ENCODE results near the gene ZBTB49.

The ZBTB49 gene

DNA sequence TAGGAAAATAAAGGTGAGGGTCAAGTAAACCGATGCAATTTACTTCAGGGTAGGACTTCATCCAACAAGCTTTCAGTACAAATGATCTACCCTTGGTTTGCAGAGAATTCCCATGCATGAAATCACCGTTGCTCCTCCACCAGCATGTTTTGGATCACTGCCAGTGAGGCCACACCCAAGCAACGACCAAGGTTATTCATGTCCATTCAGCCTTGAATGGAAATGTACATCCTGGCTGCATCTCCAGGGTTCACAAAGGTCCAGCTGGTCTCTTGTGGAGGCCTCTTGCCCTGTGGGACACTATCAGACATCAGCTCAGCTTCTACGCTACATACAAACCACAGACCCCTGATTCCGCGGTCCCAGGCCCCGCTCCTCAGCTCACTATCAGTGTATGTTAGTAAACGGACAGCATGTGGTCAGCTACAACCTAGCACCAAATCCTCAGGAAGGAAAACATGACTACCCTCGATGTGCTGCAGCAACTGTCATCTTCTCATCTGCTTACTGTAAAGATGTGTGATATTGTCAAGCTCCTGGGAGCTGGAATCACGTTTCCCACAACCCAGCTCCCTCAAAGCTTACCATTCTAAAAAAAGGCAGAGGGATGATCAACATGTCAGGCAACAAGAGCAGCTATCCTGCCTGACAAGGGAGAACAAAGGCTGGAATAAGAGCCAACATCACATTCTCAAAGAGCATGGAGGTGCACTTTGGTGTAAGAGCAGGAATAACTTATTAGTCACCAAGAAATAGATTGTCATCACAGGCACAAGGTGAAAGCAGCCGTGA is 5.0 kb upstream of the ZBTB49 start:
- DNase-seq: no peak

DNA sequence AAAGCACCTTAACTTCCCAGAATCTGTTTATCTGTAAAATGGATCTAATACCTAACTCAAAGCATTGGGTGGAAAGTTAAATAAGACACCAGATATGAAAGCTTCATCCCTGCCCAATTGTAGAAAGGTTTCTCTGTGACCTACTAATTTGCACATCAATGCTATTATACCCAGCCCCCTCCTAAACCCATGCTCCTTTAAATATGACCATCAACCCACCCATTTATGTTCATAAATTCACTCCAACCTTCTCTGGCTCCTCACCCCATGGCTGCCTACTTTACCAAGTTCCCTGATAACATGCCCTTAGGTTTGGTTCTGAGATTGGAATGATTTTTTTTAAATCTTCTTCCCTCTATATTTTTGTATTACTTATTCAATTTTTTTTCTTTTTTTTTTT is 2.0 kb upstream of the ZBTB49 start:
- no peak for DNase-seq

DNA sequence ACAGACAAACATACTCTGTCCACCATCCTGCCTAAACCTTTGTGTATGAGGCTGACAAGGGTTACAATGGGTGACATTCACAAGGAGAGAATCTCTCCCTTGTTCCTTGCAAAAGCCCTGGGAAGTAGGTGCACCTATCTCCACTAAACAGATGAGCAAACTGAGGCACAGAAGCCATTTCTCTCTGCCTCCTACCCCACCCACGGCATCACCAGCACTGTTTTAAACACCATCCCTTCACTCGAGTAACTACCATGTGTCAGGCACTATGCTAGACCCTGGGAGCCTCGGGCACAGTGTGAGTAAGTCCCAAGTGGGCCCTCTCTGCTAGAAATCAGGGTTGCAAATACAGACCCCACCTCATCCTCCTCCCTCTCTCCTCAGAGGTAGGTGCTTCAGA is 996 bp upstream of the ZBTB49 start:
- DNase-seq: no peak

DNA sequence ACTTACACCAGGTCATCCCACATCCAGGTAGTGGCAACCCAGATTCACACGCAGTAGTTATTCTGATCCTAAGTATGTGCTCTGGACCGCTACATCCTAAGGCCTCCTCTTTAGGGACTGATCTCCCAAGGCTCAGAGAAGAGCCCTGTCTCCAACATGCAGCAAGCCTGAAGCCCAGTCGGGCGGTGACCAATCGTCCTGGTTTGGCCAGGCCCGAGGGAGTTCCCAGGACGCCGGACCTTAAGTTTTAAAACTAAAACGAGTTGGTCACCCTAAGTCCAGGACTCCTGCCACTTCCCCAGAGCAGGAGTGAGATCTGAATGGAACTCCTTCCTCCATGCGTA is 482 bp upstream of the ZBTB49 start:
- DNase-seq: no peak

DNA sequence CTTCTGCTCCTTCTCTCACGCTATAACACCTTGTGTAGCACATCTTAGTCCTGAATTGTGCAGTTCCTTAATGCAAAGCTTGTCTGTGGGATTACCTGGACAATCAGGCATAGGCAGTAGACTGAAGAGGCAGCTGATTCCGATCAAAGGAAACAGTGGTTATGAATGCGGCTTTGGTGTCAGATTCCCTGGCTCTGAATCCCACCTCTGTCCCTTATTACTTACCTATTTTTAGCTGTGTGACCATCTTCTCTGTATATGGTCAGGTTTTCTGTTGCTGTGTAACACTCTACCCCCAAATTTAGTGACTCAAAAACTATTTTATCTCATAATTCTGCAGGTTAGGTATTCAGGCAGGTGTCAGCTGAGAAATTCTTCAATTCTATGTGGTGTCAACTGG is 3.2 kb downstream of the ZBTB49 start:
- DNase-seq: no peak

DNA sequence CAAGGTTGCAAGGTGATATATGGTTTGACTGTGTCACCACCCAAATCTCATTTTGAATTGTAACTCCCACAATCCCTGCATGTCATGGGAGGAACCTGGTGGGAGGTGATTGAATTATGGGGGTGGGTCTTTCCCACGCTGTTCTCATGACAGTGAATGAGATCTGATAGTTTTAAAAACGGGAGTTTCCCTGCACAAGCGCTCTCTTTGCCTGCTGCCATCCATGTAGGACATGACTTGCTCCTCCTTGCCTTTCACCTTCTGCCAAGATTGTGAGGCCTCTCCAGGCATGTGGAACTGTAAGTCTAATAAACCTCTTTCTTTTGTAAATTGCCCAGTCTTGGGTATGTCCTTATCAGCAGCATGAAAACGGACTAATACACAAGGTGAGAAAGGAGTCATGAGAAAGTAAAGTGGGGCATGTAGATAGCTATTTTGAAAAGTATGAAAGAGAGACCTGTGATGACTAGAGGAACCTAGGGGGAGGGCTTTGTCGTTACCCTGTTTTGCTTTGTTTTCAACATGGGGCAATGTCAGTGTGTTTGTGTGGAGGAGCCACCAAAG is 6.3 kb downstream of the ZBTB49 start:
- no peak for DNase-seq

DNA sequence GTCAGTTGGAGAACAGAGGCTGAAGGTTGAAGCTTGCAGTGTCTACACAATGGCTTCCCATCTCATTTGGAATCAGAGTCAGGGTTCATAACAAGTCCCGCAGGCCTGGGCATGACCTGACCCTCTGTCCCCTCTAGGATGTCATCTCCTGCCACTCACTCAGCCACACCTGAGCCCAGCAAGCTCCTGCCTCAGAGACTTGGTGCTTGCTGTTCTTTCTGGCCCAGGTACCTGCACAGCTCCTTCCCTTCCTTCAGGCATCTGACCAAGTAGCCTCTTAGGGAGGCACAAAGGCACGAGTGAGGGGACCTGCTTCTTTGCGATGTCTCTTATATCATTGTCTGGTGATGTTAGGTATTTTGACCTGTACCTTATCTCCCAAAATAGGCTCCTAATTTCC is 9.0 kb downstream of the ZBTB49 start:
- DNase-seq: no peak

DNA sequence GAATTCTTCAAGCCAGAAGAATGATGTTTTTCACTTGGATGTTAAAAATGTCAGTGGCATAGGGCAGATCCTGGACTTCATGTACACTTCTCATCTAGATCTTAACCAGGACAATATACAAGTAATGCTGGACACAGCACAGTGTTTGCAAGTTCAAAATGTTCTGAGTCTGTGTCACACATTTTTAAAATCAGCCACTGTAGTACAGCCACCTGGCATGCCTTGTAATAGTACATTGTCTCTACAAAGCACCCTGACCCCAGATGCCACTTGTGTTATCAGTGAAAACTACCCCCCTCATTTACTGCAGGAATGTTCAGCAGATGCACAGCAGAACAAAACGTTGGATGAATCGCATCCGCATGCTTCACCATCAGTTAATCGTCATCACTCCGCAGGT is 11.9 kb downstream of the ZBTB49 start:
- DNase-seq: no peak

DNA sequence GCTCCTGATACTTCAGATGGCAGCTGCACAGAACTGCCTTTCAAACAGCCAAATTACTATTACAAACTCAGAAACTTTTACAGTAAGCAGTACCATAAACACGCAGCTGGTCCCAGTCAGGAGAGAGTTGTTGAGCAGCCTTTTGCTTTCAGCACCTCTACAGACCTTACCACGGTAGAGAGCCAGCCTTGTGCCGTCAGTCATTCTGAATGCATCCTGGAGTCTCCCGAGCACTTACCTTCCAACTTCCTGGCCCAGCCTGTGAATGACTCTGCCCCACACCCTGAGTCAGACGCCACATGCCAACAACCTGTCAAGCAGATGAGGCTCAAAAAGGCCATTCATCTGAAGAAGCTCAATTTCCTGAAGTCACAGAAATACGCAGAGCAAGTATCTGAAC is 12.4 kb downstream of the ZBTB49 start:
- no peak for DNase-seq

DNA sequence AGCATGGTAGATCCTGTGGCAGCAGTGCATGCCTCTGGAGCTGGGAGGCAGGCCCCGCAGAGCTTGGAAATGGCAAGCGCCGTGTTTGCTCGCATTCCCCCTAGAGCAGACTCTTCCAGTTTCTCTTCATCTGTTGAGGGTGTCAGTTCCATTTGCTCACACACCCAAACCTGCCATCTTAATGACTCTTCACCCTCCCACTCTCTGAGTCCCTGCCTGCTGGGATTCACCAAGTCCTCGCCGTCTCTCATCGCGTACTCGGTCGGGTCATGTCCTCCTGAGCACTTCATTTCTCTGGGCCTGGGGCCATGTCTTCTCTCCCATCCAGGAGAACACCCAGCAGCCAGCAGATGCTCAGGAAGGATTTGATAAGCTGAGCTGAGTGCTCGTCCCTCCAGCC is 16.9 kb downstream of the ZBTB49 start:
- no peak for DNase-seq

DNA sequence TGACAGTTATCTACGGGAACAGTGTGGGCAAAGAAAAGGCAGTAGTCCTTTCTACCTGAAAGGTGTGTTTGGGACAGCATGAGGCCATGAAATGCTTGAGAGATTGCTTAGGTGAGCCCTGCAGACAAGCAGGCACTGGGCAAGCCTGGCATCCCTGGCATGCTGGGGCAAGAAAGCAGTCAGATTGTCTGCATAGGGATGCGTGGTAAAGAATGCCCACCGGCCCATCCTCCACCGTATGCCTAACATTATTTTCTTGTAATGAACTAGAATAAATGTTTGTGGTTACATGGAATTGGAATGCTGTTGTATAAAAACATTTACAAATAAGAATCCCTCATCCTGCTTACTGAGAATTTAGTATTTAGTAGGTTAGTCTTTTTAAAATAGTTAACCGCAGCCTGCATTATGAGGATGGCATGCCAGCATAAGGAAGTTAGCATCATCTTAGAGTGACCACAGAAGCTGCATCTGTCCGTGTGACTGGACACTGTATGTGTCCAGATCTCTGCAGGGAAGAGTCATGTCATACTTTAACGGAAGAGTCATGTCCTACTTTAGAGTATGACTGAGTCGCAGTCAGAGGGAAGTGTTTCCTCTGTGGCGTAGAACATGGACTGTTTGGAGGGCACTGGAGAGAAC is 18.9 kb downstream of the ZBTB49 start:
- DNase-seq: no peak

DNA sequence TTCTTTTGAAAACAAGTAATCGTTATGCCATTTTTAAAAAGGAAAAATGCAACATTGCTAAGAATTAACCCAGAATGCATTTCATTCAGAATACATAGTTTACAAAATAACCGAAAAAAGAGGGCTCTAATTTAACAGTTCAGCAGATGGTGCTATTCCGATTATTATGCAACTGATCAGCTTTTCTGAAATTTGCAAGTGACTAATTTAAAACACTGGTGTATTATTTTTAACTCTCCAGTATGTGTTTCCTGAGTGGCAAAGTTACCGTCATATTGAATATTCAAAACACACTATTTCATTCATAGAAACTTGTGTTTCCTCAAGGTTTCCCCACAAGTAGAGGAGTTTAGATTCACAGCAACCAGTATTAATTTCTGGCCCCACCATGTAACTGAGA is 21.1 kb downstream of the ZBTB49 start:
- DNase-seq: no peak

DNA sequence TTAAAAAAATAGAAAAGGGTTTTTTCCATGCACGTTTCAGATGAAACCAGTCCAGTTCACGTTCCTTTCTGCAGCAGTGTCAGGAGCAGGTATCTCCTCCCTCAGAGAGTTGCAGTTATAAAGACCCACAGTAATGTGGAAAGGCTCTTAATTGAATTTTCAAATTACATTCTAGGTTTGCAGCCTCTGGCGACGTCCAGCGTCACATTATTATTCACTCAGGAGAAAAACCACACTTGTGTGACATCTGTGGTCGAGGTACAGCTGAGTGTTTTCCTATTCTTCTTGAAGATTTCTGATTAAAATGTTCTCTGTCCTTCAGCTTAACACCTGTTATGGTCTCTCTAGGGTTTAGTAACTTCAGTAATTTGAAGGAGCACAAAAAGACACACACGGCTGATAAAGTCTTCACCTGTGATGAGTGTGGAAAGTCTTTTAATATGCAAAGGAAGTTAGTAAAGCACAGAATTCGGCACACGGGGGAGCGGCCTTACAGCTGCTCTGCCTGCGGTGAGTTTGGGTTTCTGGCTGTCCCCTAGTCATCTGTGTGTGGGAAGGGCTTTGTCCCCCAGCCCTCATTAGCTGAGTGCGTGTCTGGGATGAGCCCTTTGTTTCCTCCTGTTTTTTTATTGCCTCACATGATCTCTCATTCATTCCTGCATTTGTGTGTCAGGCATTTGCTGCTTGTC is 25.6 kb downstream of the ZBTB49 start:
- DNase-seq: no peak

DNA sequence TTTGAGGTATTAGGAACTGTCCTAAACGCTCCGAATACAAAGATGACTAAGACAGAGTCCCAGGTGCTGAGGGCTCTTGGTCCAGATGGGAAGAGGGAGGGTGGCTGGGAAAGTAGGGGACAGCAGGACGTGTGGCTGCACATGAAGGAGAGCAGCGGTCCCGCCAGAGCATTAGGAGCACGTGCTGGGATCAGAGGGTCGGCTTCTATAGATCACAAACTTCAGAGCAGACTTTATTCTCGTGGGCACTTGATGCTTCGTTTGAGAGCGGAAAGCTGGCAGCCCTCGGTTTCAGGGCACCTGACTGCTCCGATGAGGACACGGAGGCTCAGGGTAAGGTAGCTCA is 26.1 kb downstream of the ZBTB49 start:
- no peak for DNase-seq

DNA sequence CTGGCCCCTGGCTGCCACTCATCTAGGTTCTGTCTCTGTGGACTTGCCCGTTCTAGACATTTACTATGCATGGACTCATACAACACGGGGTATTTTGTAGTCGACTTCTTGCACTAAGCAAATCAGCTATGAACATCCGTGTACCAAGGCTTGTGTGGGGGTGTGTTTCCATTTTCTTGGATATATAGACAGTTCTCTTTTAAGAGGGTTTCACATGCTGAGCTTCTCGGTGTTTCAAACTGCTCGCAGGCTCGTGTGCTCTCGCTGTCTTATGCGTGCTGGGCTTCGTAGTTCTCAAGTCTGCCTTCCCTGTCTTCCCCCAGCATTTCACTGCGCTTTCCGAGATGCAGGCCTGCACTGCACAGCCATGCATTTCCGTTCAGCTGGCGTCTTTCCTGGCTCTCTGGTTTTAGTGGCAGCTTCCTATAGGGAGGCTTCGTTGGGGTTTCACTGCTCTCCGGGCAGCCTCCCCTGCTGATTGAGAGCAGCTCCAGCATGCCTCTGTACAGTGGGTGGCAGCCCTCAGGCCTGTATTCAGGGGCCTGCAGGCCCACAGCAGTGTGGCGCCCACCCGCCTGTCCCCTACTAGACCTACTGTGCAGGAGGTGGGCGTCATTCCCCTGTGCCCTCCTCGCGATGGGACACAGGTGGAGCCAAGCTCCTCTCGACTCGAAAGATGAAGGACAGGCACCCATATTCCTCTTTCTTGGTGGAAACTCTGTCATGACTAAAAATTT is 27.6 kb downstream of the ZBTB49 start:
- no peak for DNase-seq

DNA sequence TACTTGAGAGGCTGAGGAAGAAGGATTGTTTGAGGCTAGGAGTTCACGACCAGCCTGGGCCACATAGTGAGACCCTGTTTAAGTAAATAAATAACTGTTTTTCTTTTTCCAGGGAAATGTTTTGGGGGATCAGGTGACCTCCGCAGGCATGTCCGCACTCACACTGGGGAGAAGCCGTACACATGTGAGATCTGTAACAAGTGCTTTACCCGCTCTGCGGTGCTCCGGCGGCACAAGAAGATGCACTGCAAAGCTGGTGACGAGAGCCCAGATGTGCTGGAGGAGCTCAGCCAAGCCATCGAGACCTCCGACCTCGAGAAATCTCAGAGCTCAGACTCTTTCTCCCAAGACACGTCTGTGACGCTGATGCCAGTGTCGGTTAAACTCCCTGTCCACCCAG is 30.5 kb downstream of the ZBTB49 start:
- DNase-seq: no peak

DNA sequence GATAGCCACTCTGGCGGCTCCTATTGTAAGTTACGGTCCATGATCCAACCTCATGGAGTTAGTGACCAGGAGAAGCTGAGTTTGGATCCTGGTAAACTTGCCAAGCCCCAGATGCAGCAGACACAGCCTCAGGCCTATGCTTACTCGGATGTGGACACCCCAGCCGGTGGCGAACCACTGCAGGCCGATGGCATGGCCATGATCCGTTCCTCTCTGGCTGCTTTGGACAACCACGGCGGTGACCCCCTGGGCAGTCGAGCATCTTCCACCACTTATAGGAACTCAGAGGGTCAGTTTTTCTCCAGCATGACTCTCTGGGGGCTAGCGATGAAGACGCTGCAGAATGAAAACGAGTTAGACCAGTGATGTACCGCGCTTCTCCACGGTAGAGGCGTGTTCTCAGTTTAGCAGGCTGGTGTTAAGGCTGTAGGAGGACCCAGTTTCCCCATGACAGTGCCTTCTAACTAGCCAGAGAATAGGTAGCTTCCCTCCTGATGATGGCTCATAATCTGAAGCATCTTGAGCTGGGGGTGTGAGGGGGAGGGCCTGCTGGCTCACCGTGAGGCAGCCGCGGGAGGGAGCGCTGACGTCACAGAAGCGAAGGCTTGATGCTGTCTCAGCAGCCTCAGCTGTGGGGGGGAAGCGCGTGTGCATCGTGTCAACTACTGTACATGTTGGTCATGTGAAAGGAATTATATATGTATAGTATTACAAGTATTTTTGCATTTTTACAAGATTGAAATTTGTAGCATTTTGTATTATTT is 31.1 kb downstream of the ZBTB49 start:
- DNase-seq: no peak

DNA sequence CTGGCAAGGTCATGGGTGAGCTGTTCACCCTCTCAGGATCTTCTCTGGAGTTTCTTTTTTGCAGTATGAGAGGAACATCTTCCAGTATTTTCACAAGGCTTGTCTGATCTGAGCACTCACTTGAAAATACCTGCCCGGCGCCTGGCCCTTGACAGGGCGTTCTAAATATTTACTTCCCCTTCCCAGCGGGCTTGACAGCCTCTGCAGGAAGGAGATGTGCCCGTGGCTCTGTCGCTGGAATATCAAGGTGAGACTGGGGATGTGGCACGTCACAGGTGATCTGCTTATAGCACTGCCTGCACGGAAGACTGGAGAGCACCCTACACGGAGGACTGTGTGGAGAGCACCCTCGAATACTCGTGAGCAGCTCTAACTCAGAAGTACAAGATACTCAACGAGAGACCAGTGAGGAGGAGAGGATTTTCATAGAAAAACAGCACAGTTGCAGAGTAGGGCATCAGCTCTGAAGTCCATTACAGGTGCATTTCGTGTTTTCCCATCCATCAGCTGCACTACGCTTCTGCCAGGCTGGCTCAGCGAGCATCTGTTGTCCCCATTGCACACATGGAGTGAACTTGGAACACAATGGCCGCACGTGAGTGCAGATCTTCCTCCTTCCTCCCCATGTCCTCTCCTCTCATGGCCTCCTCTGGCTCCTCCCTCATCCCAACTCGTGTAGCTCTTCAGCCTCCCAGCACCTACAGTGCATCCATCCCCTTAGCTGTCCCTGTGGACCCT is 32.1 kb downstream of the ZBTB49 start:
- DNase-seq: no peak

DNA sequence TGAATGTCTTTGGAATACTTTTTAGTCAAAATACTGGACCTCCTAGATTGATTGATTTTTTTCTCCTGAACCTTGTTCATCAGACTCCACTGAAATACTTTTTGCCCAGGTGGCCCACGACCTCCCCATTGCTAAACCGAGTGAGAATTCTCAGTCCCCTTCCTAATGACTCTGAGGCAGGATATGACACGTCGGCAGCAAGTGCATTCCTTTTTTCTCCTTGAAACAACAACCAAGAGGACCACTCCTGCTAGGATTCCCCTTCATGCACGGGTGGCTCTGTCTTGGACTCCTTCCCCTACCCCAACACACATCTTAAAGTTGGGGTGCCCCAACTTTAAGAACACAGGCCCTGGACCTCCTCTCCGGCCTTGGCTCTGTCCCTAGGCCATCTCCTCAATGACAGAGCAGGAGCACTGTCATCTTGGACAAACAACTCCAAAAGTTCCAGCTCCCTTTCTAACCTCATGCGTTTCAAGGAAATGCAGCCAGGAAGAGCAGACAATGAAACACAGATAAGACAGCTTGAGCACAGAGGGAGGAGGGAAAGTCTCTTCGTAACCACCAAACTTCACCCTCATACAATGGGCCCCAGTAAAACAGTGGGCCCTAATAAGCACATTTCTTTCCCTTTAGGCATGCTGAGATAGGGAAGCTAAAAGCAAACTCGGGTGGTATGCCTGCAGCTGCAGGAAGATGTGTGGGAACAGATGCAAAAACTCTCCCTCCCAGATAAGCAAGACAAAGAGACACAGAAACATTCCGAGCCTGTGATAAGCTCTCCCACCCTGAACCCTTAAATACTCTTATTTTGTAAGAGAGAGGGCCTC is 33.9 kb downstream of the ZBTB49 start:
- no peak for DNase-seq

DNA sequence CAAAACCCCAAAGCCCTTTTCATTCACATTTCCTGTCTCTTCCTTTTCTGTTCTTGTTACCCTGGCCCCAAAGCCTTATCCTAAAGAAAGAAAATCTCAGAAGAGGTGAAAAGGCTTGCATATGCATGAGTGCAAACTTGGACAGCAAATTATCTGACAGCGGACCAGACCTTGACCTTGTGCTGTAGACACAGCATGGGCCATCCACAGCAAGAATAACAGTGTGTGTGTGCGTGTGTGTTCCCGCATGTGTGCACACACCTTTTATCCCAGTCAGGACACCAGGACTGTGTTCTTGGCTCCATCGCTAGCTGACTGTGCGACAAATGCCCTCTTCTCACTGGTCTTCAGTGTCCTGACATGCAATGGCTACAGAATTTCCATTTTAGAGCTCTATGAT is 35.3 kb downstream of the ZBTB49 start:
- no peak for DNase-seq

DNA sequence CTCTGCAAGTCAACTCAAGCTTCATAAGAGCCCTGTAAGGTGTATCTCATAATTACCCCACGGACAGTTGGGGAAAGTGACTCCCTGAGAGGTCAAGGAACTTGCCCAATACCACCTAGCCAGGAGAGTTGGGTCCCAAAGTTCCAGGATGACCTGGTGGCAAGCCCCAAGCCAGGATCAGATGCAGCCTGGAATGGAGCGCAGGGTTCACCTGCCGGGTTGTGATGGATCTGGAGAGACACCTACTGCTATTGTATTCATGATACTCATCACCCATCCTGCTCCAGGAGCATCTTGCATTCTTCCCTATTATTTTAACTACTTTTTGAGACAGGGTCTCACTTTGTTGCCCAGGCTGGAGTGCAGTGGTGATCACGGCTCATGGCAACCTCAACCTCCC is 36.1 kb downstream of the ZBTB49 start:
- no peak for DNase-seq

Measured in KG1 (cell line).